Hepatocyte (in vitro differentiated cells): Measurements from ENCODE around the gene WDR54.

Source experiments
- CTCF ChIP-seq: fragments of 200-600 bp; sonication (generic); IDR thresholded peaks from 2 replicates; pipeline ENCODE4 v1.5.1; 2016; ENCODE audit warnings: antibody characterized with exemption, mild to moderate bottlenecking; ENCODE audit not compliant: poor library complexity
- EZH2 ChIP-seq: fragments of 200-600 bp; sonication (generic); IDR thresholded peaks from 2 replicates; pipeline ENCODE4 v1.6.1; 2016; ENCODE audit warnings: antibody characterized with exemption, mild to moderate bottlenecking, borderline replicate concordance
- EZH2phosphoT487 ChIP-seq: fragments of 200-600 bp; sonication (generic); IDR thresholded peaks from one replicate; pipeline ENCODE4 v1.6.1; 2018; ENCODE audit warnings: antibody characterized with exemption, mild to moderate bottlenecking, low read depth, moderate library complexity; ENCODE audit not compliant: unreplicated experiment, severe bottlenecking

GRCh38 chr2:74392449-74392743 is 29.1 kb upstream of the WDR54 start:
- TF ChIP-seq CTCF (no peak), EZH2phosphoT487 (no peak), EZH2 (no peak)
